Neutrophil (primary cell): ENCODE data around the gene GBF1.

ENCODE experiments used
- H3K27ac ChIP-seq: fragments of 200-600 bp; sonication (generic); 2 replicates; pipeline ENCODE4 v1.5.1; 2016; ENCODE audit warnings: mild to moderate bottlenecking, moderate library complexity
- H3K27me3 ChIP-seq: fragments of 200-600 bp; sonication (generic); 2 replicates; pipeline ENCODE4 v1.6.0; 2016; ENCODE audit warnings: mild to moderate bottlenecking
- H3K36me3 ChIP-seq: fragments of 200-600 bp; sonication (generic); 2 replicates; pipeline ENCODE4 v1.5.1; 2017
- H3K4me1 ChIP-seq, 2 experiments: fragments of 200-600 bp in 1 of 2; sonication (generic) in 1 of 2; 1 replicate in 1 of 2; 2 replicates in 1 of 2; pipeline versions ENCODE4 v1.5.1 to v1.6.1; 2013 to 2016; ENCODE audit warnings: low read depth in 1 of 2, low read length in 1 of 2, mild to moderate bottlenecking in 1 of 2, moderate library complexity in 1 of 2; ENCODE audit not compliant: control insufficient read depth in 1 of 2, insufficient read depth in 1 of 2
- H3K4me3 ChIP-seq, 2 experiments: fragments of 200-600 bp in 1 of 2; sonication (generic) in 1 of 2; 1 replicate in 1 of 2; 2 replicates in 1 of 2; pipeline ENCODE4 v1.5.1; 2013 to 2016; ENCODE audit warnings: low read depth in 1 of 2, low read length in 1 of 2, mild to moderate bottlenecking in 1 of 2, moderate library complexity in 1 of 2
- H3K9me3 ChIP-seq: fragments of 200-600 bp; sonication (generic); 2 replicates; pipeline ENCODE4 v1.5.1; 2016
- TF ChIP-seq, protein P1 (sequence below): fragments of 200-600 bp; sonication (generic); IDR thresholded peaks from 2 replicates; pipeline ENCODE4 v1.5.1; 2016; ENCODE audit warnings: antibody characterized with exemption

GBF1 gene

DNA sequence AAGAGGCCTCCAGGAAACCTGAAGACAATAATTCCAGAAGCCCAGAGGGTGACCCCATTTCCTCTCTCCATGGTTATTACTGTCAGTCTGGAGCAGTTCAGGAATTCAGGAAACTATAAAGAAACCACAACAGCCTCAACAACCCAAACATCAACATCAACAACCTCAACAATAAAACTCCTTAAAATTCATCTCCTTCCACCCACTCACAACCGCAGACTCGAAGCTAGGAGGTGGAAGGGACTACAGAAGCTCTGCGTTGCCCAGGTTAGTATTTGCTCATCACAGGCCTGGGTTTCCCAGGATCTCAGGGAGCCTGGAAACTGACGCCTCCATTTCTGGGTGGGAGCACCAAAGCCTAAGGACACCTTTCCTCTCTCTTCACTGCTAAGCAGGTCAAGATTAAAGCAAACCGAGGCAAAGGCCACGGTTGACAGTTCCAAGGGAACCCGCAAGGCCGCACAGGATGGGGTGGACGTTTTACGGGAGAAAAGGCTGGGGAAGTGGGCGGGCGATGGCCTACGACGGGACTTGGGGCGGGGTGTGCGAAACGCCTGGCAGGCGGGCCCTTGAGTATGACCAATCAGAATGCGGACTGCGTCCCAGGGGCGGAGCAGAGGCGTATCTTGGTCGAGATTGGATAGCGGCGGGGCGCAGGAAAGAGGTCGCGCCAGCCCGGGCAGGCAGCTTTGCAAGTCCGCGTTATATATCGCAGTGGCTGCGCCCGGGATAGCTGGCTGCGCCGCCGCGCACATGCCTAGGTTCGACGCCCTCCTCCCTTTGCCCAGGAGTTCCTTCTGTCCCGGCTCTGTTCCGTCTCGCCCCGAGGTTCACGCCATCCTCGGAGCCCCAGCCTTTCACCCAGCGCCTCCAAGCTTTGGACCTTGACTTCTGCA lies 19.4 kb upstream of the GBF1 start, which contains the start of gene ELOVL3:
ELOVL3 (plus strand) TSS at position 654 of the 896 bp plus-strand sequence. CDS start 250 bp downstream, outside the sequence.
- Histone ChIP-seq H3K36me3 (no peaks in the 10 kb centered on the region), H3K27ac (peak within 1 kb of the TSS; percentile 65), H3K27me3 (peaks cover 22% of the 10 kb centered on the region), H3K4me3 (peak within 1 kb of the TSS; percentile 69 to 82), H3K9me3 (no peaks in the 10 kb centered on the region), H3K4me1 (peaks cover 39 to 41% of the 10 kb centered on the region in 2 experiments)
- TF ChIP-seq, protein P1, sequence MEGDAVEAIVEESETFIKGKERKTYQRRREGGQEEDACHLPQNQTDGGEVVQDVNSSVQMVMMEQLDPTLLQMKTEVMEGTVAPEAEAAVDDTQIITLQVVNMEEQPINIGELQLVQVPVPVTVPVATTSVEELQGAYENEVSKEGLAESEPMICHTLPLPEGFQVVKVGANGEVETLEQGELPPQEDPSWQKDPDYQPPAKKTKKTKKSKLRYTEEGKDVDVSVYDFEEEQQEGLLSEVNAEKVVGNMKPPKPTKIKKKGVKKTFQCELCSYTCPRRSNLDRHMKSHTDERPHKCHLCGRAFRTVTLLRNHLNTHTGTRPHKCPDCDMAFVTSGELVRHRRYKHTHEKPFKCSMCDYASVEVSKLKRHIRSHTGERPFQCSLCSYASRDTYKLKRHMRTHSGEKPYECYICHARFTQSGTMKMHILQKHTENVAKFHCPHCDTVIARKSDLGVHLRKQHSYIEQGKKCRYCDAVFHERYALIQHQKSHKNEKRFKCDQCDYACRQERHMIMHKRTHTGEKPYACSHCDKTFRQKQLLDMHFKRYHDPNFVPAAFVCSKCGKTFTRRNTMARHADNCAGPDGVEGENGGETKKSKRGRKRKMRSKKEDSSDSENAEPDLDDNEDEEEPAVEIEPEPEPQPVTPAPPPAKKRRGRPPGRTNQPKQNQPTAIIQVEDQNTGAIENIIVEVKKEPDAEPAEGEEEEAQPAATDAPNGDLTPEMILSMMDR = peak; percentile 54

DNA sequence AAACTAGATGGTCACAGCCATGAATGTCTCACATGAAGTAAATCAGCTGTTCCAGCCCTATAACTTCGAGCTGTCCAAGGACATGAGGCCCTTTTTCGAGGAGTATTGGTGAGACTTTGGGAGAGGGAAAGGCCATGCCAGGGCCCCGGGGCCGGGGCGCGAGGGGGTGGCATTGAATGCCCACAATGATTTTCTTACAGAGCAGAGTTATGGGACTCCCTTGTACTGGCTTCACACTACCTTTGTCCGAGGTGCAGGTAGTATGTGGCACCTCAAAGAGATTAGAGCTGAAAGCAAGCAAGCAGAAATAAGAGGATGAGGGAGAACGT lies 18.8 kb upstream of the GBF1 start:
- Histone ChIP-seq H3K27ac (peak overlapping the region; percentile 65), H3K4me3 (peak overlapping the region; percentile 69 to 82), H3K4me1 (peaks cover 45 to 47% of the 10 kb centered on the region in 2 experiments), H3K36me3 (no peaks in the 10 kb centered on the region), H3K27me3 (peaks cover 28% of the 10 kb centered on the region), H3K9me3 (no peaks in the 10 kb centered on the region)
- TF ChIP-seq, protein P1 = no peak

DNA sequence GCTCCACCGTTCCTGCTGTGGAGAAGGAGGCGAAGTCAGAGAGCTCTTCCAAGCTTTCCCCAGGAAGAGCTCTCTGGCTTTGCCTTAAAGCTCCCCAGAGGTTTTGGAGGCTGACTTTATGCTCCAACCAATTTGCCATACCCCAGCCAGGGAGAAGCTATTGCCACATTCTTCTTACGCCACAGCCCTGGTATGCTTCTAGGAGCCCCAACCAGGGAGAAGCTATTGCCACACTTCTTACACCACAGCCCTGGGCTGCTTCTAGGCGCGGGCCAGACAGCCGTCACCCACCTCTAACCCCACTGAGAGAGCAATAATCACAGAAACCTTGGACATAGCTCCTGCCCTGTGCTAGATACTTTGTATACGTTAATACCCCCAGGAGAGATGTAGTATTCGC lies 18.3 kb upstream of the GBF1 start:
- no peaks in the 10 kb centered on the region for H3K9me3 ChIP-seq
- H3K36me3 ChIP-seq = no peaks in the 10 kb centered on the region
- H3K27ac ChIP-seq = peak overlapping the region; percentile 65
- peaks cover 34% of the 10 kb centered on the region for H3K27me3 ChIP-seq
- H3K4me3 ChIP-seq = peak overlapping the region; percentile 69 to 82
- H3K4me1 ChIP-seq = peaks cover 50 to 52% of the 10 kb centered on the region in 2 experiments
- TF ChIP-seq, protein P1 = no peak

DNA sequence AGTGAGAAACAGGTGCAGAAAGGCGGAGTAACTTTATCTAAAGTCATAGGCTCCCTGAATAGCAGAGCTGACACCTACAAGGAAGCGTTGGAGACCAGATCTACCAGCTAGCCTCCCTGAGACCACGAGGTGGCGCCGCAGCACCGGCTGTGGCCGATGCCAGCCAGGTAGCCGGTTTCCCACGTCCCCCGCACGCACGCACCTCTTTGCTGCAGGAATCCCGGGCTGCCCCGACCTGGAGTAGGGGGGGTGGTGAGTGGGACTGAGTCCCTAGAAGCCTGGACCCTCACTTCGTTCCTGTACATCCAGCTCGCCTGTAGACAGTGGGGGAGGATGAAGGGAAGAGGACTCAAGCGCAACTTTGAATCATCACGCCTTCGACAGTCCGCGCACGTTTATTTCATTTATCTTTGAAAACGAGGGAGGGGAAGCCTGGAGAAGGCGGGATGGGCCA lies 15.5 kb upstream of the GBF1 start:
- Histone ChIP-seq H3K4me3 (peak overlapping the region; percentile 61 to 76), H3K27me3 (peaks cover 53% of the 10 kb centered on the region), H3K36me3 (no peaks in the 10 kb centered on the region), H3K27ac (no peak overlapping the region), H3K4me1 (peaks cover 50 to 53% of the 10 kb centered on the region in 2 experiments), H3K9me3 (no peaks in the 10 kb centered on the region)
- TF ChIP-seq, protein P1 = peak; percentile 88

DNA sequence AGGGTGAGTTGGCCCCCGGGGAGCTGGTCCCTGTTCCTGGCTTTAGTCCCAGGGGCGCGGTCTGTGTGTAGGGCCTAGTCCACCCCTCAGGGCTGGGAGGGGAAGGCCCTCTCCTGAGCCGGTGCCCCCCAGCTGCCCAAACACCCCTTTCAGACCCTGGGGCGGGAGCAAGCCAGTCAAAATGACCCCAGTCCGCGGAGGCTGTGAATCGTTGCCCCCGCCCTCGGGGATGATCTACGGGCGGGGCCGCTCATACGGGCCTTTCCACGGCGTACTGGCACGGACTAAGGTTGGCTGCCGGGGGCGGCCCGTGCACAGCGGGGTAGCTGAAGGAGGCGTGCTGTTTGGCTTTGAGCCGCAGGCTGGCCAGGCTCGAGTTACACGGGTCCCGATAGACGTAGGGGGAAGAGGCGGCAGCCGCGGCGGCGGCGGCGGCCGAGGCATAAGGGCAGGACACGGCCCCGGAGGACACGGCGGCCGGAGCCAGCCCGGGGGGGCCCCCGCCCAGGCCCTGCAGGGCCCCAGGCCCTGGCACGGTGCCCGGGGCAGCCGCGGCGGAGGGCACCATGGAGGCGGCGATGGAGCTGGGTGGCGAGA lies 15.0 kb upstream of the GBF1 start:
- no peaks in the 10 kb centered on the region for H3K36me3 ChIP-seq
- H3K4me1 ChIP-seq = peaks cover 50 to 53% of the 10 kb centered on the region in 2 experiments
- no peak overlapping the region for H3K27ac ChIP-seq
- H3K4me3 ChIP-seq = peak overlapping the region; percentile 61 to 76
- H3K9me3 ChIP-seq = no peaks in the 10 kb centered on the region
- H3K27me3 ChIP-seq = peaks cover 58% of the 10 kb centered on the region
- TF ChIP-seq, protein P1 = no peak
